AG09309 (cell line): Measurements from ENCODE around the gene ATP6V1F.
A peak's percentile ranks its signal among the peaks of the same experiment; 100 is the strongest.

Experiments used
- DNase-seq: peaks from one replicate; pipeline ENCODE4 v3.0.0-alpha.2; 2010; ENCODE audit warnings: low read depth
- H3K4me3 ChIP-seq: 2 replicates; pipeline ENCODE4 v1.5.1; 2011; ENCODE audit warnings: mild to moderate bottlenecking, low read depth, low read length, moderate library complexity; ENCODE audit not compliant: control insufficient read depth
- CTCF ChIP-seq: IDR thresholded peaks from 2 replicates; pipeline ENCODE4 v1.5.1; 2011; ENCODE audit warnings: mild to moderate bottlenecking, low read depth, low read length, inconsistent platforms; ENCODE audit not compliant: insufficient read depth, control insufficient read depth; ENCODE audit errors: missing control alignments

The ATP6V1F gene

DNA sequence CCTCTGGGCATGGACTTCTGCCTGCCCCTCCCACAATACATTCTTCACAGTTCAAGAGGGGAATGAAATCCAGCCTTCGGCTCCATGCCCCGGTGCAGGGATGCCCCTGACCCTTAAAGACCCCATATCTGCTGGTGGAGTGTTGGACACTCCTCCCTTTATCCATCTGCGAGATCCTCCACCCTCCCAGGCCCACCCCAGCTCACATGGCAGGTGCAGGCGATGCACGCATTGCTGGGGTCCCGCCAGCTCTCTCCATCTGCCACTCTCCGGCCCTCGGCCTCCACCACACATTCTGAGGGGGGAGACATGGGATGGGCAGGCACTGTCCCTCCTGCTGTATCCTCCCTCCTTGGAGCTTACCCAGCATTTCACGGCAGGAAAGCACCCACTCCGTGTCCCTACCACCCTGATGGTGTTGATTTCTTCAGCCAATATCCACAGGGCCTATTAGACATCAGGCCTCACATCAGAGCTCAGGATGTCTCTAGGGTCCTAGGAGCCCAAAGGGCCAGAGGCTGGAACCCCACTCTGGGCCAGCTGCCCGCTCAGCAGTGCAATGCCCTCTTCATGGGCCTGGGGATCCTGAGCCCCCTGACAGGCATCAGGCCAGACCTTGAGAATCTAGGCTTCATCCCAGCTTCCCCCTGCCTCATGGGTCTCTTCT is 18.3 kb downstream of the ATP6V1F start:
- H3K4me3 ChIP-seq: no peak overlapping the region
- no peak for TF ChIP-seq CTCF
- DNase-seq: no peak

DNA sequence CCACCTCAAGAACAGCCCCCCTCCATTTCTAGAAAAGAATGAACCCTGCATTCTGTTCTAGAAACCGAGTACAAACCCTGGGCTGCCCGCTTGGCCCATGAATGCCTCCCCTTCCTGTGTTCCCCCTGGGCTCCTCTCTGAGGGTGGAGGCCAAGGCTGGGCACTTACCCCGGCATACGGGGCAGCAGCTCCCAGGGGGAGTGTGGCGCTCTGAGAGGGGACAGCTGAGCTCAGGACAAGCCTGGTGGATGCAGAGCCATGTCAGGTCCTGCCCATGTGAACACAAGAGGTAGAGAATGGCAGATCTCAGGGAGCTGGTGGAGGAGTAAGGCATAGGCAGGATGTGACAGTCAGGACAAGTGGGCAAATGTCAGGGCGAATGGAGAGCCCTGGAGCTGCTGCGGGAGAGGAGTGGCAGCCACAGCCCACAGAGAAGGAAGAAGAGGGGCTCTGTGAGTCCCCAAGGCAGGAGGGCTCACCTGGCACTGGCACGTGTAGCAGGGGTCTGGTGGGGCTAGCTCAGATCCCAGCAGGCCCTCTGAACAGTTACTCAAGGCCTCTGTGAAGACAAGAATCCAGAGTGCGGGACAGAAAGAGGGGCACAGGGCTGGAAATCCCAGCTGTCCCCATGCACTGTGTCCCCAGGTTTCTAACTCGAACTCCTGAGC is 18.9 kb downstream of the ATP6V1F start:
- no peak overlapping the region for H3K4me3 ChIP-seq
- TF ChIP-seq CTCF: no peak
- DNase-seq: no peak

DNA sequence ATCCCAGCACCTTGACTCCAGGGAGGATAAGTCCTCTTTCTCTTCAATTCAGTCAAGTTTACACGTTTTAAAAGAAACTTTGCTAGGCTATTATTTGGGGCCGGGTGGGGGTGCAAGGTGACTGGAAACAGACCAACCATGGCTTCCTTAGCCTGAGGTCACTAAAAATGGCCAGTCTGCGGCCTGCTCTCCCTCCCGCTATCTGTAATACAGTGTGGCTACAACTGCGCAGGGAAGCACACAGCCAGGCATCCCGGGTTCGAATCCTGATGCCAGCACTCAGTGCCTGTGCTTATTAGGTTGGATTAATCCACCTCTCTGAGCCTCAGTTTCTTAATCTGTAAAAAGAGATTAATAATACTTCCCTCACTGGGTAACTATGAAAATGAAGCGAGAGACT is 19.5 kb downstream of the ATP6V1F start:
- no peak for TF ChIP-seq CTCF
- no peak for DNase-seq
- H3K4me3 ChIP-seq: no peak overlapping the region

- DNase-seq: no peak
- peak; percentile 92 for TF ChIP-seq CTCF
- H3K4me3 ChIP-seq: no peak overlapping the region
Measured at GRCh38 chr7:128883622-128884448, 21.2 kb downstream of the ATP6V1F start.

DNA sequence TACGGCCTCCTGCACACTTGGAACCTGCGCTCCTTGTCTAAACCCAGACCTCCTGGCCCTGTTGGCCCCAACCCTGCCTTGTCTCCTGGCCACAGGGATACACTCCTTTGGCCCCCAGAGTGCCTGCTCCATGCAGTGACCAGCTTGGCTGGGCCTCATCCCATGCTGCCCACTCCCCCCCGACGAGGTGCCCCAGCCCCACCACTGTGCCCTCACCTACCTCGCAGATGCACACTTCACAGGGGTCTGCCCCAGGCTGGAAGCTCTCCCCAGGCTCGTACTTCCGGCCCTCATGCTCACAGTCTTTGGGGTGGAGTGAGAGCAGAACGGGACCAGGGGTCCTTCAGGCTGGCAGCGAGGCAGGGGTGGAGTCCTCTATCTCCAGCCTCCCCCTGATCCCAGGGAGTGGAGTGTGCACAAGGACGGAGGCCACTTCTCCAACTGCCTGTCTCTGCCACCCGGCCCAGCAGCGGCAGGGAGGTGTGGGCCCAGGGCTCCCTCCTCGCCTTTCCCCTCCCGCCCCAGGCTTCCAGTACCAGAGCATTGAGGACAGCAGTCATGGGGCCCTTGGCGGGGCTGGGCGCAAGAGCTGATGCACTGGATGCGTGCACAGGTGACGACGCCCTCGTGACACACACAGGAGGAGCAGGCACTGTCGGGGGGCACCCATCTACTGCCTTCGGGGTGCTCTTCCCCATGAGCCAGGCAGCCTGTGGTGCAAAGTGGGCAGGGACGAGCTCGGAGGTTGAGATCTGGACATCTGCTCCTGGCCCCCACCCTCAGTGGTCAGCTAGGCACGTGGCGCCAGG is 22.1 kb downstream of the ATP6V1F start:
- no peak for DNase-seq
- no peak overlapping the region for H3K4me3 ChIP-seq
- no peak for TF ChIP-seq CTCF
